Endometrial microvascular endothelial cells (primary cell): ENCODE data around the gene SYPL2. TPM values are rescaled to one million over a fixed set of nuclear protein-coding genes. Genes with fewer than 3 reads are reported as not detected.

ENCODE experiments used
- in situ Hi-C: cut with HindIII; loops from 2 replicates; pipeline ENCODE4 v1.10.0; 2017; ENCODE audit warnings: low sequenced_read_pairs, low pct_unique_long_range_greater_than_20kb; ENCODE audit errors: inconsistent ontology term
- total RNA-seq: library from RNA; depleted of rRNA; stranded (reverse); fragments of >200 nt; gene quantifications from one replicate; pipeline ENCODE4 v1.2.3, GENCODE V29; 2015; ENCODE audit errors: inconsistent ontology term

SYPL2 gene
- total RNA-seq, 1 donor from 2014 or later: 0.37 TPM

DNA sequence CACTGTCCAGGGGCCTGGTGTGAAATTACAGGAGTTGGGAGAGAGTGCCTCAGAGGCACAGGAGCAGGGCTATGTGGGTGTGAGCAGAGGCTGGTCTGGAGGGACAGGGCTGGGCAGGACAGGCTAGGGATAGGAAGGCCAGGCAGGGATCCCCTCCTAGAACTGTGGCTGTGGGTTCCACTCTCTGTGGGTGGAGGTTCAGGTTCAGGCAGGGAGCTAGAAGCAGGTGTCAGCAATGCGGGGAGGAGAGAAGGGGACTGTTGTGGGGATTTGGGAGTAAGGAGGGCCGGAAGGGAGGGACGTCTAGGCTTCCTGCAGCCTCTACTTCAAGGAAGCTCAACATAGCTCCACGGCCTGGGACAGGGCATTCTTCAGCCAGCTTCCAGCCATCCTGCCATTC lies 65.0 kb downstream of the SYPL2 start:
- in situ Hi-C loops: no loop called here

Other genes starting within 250 kb of the SYPL2 start
- gene CELSR2, start 217.0 kb upstream of the SYPL2 start, total RNA-seq: 0.37 TPM
- 23.8 TPM for gene PSRC1, start 183.4 kb upstream of the SYPL2 start, total RNA-seq
- not detected for gene MYBPHL, start 159.5 kb upstream of the SYPL2 start, total RNA-seq
- gene SORT1, start 68.6 kb upstream of the SYPL2 start, total RNA-seq: 12.4 TPM
- 67.8 TPM for gene PSMA5, start 40.1 kb upstream of the SYPL2 start, total RNA-seq
- gene ATXN7L2, start 17.4 kb downstream of the SYPL2 start, total RNA-seq: 3.5 TPM
- 1.4 TPM for gene CYB561D1, start 27.5 kb downstream of the SYPL2 start, total RNA-seq
- gene AMIGO1, start 43.2 kb downstream of the SYPL2 start, total RNA-seq: 0.56 TPM
- not detected for gene GPR61, start 73.3 kb downstream of the SYPL2 start, total RNA-seq
- gene GNAI3, start 82.1 kb downstream of the SYPL2 start, total RNA-seq: 15.3 TPM
- not detected for gene GNAT2, start 153.1 kb downstream of the SYPL2 start, total RNA-seq
- gene AMPD2, start 153.3 kb downstream of the SYPL2 start, total RNA-seq: 88.4 TPM
- 6.6 TPM for gene GSTM4, start 189.6 kb downstream of the SYPL2 start, total RNA-seq
- 6.3 TPM for gene GSTM2, start 201.5 kb downstream of the SYPL2 start, total RNA-seq
- 19.0 TPM for gene GSTM1, start 221.3 kb downstream of the SYPL2 start, total RNA-seq
- not detected for gene GSTM5, start 245.7 kb downstream of the SYPL2 start, total RNA-seq